HepG2 (cell line): Measurements from ENCODE around the gene PCNA. TPM values are rescaled to one million over a fixed set of nuclear protein-coding genes. Genes with fewer than 3 reads are reported as not detected.

Source experiments
- FOXK2 ChIP-seq: fragments of 450-650 bp; IDR thresholded peaks from 2 replicates; pipeline ENCODE4 v1.6.1; 2016
- FOXM1 ChIP-seq: sonication (generic); formaldehyde crosslinking; IDR thresholded peaks from 2 replicates; pipeline ENCODE4 v1.5.0; 2020; ENCODE audit warnings: missing genetic modification reagents
- GZF1 ChIP-seq: sonication (generic); formaldehyde crosslinking; IDR thresholded peaks from 2 replicates; pipeline ENCODE4 v1.5.1; 2020; ENCODE audit warnings: mild to moderate bottlenecking, missing genetic modification reagents
- HES4 ChIP-seq: sonication (generic); formaldehyde crosslinking; IDR thresholded peaks from 2 replicates; pipeline ENCODE4 v1.9.0; 2021; ENCODE audit warnings: mild to moderate bottlenecking, missing genetic modification reagents, borderline replicate concordance
- HMGA1 ChIP-seq: sonication (generic); formaldehyde crosslinking; conservative IDR thresholded peaks from 2 replicates; pipeline ENCODE4 v1.4.0; 2020; ENCODE audit warnings: missing genetic modification reagents
- HOXA7 ChIP-seq: sonication (generic); formaldehyde crosslinking; IDR thresholded peaks from 2 replicates; pipeline ENCODE4 v1.8.1; 2022; ENCODE audit warnings: mild to moderate bottlenecking, missing genetic modification reagents, moderate library complexity
- MIER3 ChIP-seq: IDR thresholded peaks from 2 replicates; pipeline ENCODE4 v1.6.1; 2016; ENCODE audit warnings: missing compliant biosample characterization, borderline replicate concordance
- NFIC ChIP-seq: IDR thresholded peaks from 2 replicates; pipeline ENCODE4 v1.6.1; 2012; ENCODE audit warnings: mild to moderate bottlenecking, low read length, inconsistent platforms
- PTBP1 ChIP-seq: fragments of 200-400 bp; formaldehyde crosslinking; IDR thresholded peaks from 2 replicates; pipeline ENCODE4 v1.6.1; 2018; ENCODE audit warnings: low read length, low read depth; ENCODE audit not compliant: poor library complexity, severe bottlenecking
- RFXAP ChIP-seq: sonication (generic); formaldehyde crosslinking; IDR thresholded peaks from 2 replicates; pipeline ENCODE4 v1.4.0; 2020; ENCODE audit warnings: missing genetic modification reagents, borderline replicate concordance
- SOX5 ChIP-seq: IDR thresholded peaks from 2 replicates; pipeline ENCODE4 v1.6.1; 2016; ENCODE audit warnings: borderline replicate concordance
- TOPORS ChIP-seq: sonication (generic); formaldehyde crosslinking; IDR thresholded peaks from 2 replicates; pipeline ENCODE4 v1.8.0; 2023; ENCODE audit warnings: mild to moderate bottlenecking, missing genetic modification reagents
- YEATS2 ChIP-seq: sonication (generic); formaldehyde crosslinking; IDR thresholded peaks from 2 replicates; pipeline ENCODE4 v1.4.0; 2020; ENCODE audit warnings: missing genetic modification reagents, borderline replicate concordance
- ZBTB20 ChIP-seq: sonication (generic); formaldehyde crosslinking; IDR thresholded peaks from 2 replicates; pipeline ENCODE4 v1.8.1; 2023; ENCODE audit warnings: missing genetic modification reagents, low read depth, mild to moderate bottlenecking, borderline replicate concordance
- ZC3H13 ChIP-seq: sonication (generic); formaldehyde crosslinking; IDR thresholded peaks from 2 replicates; pipeline ENCODE4 v1.8.1; 2023; ENCODE audit warnings: mild to moderate bottlenecking, missing genetic modification reagents, moderate library complexity
- ZNF292 ChIP-seq: sonication (generic); formaldehyde crosslinking; IDR thresholded peaks from 2 replicates; pipeline ENCODE4 v1.8.1; 2022; ENCODE audit warnings: mild to moderate bottlenecking, low read depth, missing genetic modification reagents, borderline replicate concordance
- ZNF3 ChIP-seq: IDR thresholded peaks from 2 replicates; pipeline ENCODE4 v1.7.0; 2017; ENCODE audit warnings: inconsistent platforms
- ZNF350 ChIP-seq: sonication (generic); formaldehyde crosslinking; IDR thresholded peaks from 2 replicates; pipeline ENCODE4 v1.4.0; 2020; ENCODE audit warnings: mild to moderate bottlenecking, low read depth, missing genetic modification reagents, borderline replicate concordance
- ZNF550 ChIP-seq: sonication (generic); formaldehyde crosslinking; IDR thresholded peaks from 2 replicates; pipeline ENCODE4 v1.4.0; 2020; ENCODE audit warnings: mild to moderate bottlenecking, missing genetic modification reagents, borderline replicate concordance
- ZNF629 ChIP-seq: sonication (generic); formaldehyde crosslinking; conservative IDR thresholded peaks from 2 replicates; pipeline ENCODE4 v1.5.0; 2020; ENCODE audit warnings: missing genetic modification reagents
- ZNF747 ChIP-seq: sonication (generic); formaldehyde crosslinking; IDR thresholded peaks from 2 replicates; pipeline ENCODE4 v1.8.1; 2023; ENCODE audit warnings: missing genetic modification reagents, mild to moderate bottlenecking, borderline replicate concordance
- ZNF75D ChIP-seq: sonication (generic); formaldehyde crosslinking; IDR thresholded peaks from 2 replicates; pipeline ENCODE4 v1.8.1; 2023; ENCODE audit warnings: missing genetic modification reagents, mild to moderate bottlenecking, borderline replicate concordance
- polyA plus RNA-seq, 8 experiments: library from polyadenylated mRNA; depleted of rRNA in 3 of 8; stranded (reverse) in 7 of 8; unstranded in 1 of 8; fragments of >200 nt; fragmentation: Illumina TruSeq in 4 of 8; extraction: Trizol in 4 of 8; gene quantifications; 2 replicates each; pipeline versions ENCODE4 v1.2.1 to v1.2.3, GENCODE V29; 2011 to 2016; ENCODE audit warnings: low read depth in 4 of 8, missing spikeins in 1 of 8, mixed read lengths in 1 of 8; ENCODE audit not compliant: insufficient read depth in 1 of 8
- total RNA-seq, 5 experiments: library from RNA; depleted of rRNA; stranded (reverse); fragments of >200 nt; fragmentation: Illumina TruSeq; extraction: Trizol; gene quantifications; 2 replicates each; pipeline ENCODE4 v1.2.3, GENCODE V29; 2016; ENCODE audit warnings: low read depth in 1 of 5
- TF ChIP-seq, protein P1 (sequence below): sonication (generic); formaldehyde crosslinking; conservative IDR thresholded peaks from 2 replicates; pipeline ENCODE4 v1.4.0; 2020; ENCODE audit warnings: mild to moderate bottlenecking, missing genetic modification reagents, moderate library complexity
- TF ChIP-seq, protein P2 (sequence below): sonication (generic); formaldehyde crosslinking; IDR thresholded peaks from 2 replicates; pipeline ENCODE4 v1.5.0; 2020; ENCODE audit warnings: missing genetic modification reagents
- TF ChIP-seq, protein P3 (sequence below): sonication (generic); formaldehyde crosslinking; conservative IDR thresholded peaks from 2 replicates; pipeline ENCODE4 v1.4.0; 2020; ENCODE audit warnings: missing genetic modification reagents

Gene PCNA
- total and polyA plus RNA-seq, 2 of the 13 experiments (the other 11 are each of a cell fraction or from before 2014, with no cell fraction given), result 229 to 655 TPM

DNA sequence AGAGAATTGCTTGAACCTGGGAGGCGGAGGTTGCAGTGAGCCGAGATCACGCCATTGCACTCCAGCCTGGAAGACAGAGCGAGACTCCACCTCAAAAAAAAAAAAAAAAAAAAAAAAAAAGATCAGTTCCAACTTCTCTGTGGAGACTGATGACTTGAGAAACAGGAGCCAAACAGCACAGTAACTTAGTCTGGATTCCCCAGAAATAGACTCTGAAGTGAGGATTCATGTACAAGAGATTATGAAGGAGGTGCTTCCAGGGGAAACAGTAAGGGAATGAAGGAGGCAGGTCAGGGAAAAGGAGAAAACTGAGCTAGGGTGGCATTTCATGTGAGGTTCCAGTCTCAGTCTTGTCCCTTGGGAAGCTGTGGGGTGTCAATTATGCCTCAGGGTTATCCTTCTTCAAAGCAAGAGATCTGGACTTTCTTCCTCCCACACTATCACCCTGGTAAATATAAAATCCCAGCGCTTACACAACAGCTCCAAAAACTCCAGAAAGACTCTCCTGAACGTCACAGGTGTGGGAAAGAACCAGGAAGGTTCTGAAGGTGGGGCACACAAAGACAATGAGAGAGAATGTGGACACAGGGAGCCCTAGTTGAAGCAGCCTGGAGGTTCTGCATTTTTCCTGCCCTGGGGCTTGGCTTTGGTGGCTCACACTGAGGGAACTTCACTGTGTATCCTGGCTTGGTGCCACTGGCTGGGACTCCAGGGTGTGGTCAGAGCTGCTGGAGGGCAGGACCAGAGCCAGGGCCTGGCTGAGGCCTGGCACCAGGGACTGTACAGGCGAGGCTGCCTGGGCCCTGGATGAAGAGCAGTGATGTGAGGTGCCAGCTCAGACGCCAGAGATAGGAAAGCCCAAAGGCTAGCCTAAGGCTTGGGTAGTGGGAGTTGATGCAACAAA is 46.8 kb downstream of the PCNA start (continued):
- TF ChIP-seq, protein P1, sequence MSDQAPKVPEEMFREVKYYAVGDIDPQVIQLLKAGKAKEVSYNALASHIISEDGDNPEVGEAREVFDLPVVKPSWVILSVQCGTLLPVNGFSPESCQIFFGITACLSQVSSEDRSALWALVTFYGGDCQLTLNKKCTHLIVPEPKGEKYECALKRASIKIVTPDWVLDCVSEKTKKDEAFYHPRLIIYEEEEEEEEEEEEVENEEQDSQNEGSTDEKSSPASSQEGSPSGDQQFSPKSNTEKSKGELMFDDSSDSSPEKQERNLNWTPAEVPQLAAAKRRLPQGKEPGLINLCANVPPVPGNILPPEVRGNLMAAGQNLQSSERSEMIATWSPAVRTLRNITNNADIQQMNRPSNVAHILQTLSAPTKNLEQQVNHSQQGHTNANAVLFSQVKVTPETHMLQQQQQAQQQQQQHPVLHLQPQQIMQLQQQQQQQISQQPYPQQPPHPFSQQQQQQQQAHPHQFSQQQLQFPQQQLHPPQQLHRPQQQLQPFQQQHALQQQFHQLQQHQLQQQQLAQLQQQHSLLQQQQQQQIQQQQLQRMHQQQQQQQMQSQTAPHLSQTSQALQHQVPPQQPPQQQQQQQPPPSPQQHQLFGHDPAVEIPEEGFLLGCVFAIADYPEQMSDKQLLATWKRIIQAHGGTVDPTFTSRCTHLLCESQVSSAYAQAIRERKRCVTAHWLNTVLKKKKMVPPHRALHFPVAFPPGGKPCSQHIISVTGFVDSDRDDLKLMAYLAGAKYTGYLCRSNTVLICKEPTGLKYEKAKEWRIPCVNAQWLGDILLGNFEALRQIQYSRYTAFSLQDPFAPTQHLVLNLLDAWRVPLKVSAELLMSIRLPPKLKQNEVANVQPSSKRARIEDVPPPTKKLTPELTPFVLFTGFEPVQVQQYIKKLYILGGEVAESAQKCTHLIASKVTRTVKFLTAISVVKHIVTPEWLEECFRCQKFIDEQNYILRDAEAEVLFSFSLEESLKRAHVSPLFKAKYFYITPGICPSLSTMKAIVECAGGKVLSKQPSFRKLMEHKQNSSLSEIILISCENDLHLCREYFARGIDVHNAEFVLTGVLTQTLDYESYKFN (CRISPR knock-in tag), result peak; percentile 57; the same call in 1 of the 2 replicates
- TF ChIP-seq MIER3 (CRISPR knock-in tag) (no peak), PTBP1 (no peak), TOPORS (CRISPR knock-in tag) (peak; percentile 56; the same call in 1 of the 2 replicates), RFXAP (CRISPR knock-in tag) (no peak), ZNF629 (CRISPR knock-in tag) (no peak), FOXM1 (no peak), GZF1 (CRISPR knock-in tag) (no peak), HOXA7 (no peak), FOXK2 (no peak), NFIC (no peak), HMGA1 (CRISPR knock-in tag) (no peak), ZNF747 (CRISPR knock-in tag) (no peak), ZNF350 (CRISPR knock-in tag) (no peak), SOX5 (CRISPR knock-in tag) (peak; percentile 48; the same call in 1 of the 2 replicates), HES4 (no peak), ZC3H13 (CRISPR knock-in tag) (no peak), ZNF75D (CRISPR knock-in tag) (no peak), ZNF550 (CRISPR knock-in tag) (no peak), YEATS2 (no peak), ZNF3 (CRISPR knock-in tag) (no peak), ZNF292 (peak; percentile 82), ZBTB20 (CRISPR knock-in tag) (peak; percentile 69; the same call in 1 of the 2 replicates)
- TF ChIP-seq, protein P2, sequence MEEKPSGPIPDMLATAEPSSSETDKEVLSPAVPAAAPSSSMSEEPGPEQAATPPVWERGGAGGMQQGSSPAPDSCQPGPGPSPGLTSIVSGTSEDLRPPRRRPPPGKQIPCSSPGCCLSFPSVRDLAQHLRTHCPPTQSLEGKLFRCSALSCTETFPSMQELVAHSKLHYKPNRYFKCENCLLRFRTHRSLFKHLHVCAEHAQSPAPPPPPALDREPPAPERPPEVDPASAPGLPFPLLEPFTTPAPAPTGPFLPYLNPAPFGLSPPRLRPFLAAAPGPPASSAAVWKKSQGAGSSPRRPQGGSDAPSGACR, result peak; percentile 62; the same call in 1 of the 2 replicates
- TF ChIP-seq, protein P3, sequence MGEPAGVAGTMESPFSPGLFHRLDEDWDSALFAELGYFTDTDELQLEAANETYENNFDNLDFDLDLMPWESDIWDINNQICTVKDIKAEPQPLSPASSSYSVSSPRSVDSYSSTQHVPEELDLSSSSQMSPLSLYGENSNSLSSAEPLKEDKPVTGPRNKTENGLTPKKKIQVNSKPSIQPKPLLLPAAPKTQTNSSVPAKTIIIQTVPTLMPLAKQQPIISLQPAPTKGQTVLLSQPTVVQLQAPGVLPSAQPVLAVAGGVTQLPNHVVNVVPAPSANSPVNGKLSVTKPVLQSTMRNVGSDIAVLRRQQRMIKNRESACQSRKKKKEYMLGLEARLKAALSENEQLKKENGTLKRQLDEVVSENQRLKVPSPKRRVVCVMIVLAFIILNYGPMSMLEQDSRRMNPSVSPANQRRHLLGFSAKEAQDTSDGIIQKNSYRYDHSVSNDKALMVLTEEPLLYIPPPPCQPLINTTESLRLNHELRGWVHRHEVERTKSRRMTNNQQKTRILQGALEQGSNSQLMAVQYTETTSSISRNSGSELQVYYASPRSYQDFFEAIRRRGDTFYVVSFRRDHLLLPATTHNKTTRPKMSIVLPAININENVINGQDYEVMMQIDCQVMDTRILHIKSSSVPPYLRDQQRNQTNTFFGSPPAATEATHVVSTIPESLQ, result no peak
